K562 (cell line): ENCODE measurements around the gene SPECC1L. TPM values are rescaled to one million over a fixed set of nuclear protein-coding genes. Genes with fewer than 3 reads are reported as not detected.

Experiments
- ATAC-seq: fragments of 200-7000 bp; cut with Tn5 transposase; 3 replicates; pipeline ENCODE4 v1.9.1; 2020; ENCODE audit warnings: moderate library complexity
- BruUV-seq: library from RNA; stranded (reverse); fragments of 400-500 nt; replicated peaks from 2 replicates; lab custom pipeline; 2021; lab: Mats Ljungman, UMichigan
- CTCF ChIA-PET: fragments of 300-600 bp; formaldehyde crosslinking; extraction: SDS; loops from one replicate; lab custom pipeline; 2021; ENCODE audit warnings: low intra/inter-chr PET ratio; lab: Yijun Ruan, JAX
- POLR2A ChIA-PET: fragments of 300-600, 350-650 bp; sonication (Branson Sonifier 250); formaldehyde crosslinking; extraction: SDS; loops from one replicate; lab custom pipeline; 2021; ENCODE audit warnings: antibody characterized with exemption, inconsistent platforms; lab: Yijun Ruan, JAX
- DNase-seq, 4 experiments: peaks; one replicate each; pipeline versions ENCODE4 v3.0.0 to v3.0.0-alpha.2; 2011 to 2018; ENCODE audit warnings: low spot score in 3 of 4, mixed read lengths in 3 of 4; ENCODE audit errors: extremely low read depth in 1 of 4
- FAIRE-seq: peaks from 2 replicates; lab custom pipeline; 2011; peaks lifted over from hg19 to GRCh38; lab: Jason Lieb, UNC
- H2AFZ ChIP-seq: 2 replicates; pipeline ENCODE4 v1.6.0; 2011; ENCODE audit warnings: low read depth, low read length, control low read depth, inconsistent platforms
- H3K27ac ChIP-seq: fragments of 200-600 bp; 3 replicates; pipeline ENCODE4 v1.8.0; 2011; ENCODE audit warnings: low read depth, mild to moderate bottlenecking, control low read depth, inconsistent platforms, low read length, moderate library complexity, mixed read lengths; ENCODE audit errors: extremely low read depth
- H3K27me3 ChIP-seq, 2 experiments: fragments of 300-600 bp in 1 of 2; 2 replicates in 1 of 2; 3 replicates in 1 of 2; pipeline versions ENCODE4 v1.6.0 to v1.8.0; 2011; ENCODE audit warnings: inconsistent platforms in 2 of 2, low read length in 2 of 2, mild to moderate bottlenecking in 1 of 2, mixed read lengths in 1 of 2, moderate library complexity in 1 of 2; ENCODE audit not compliant: control insufficient read depth in 2 of 2, insufficient read depth in 2 of 2
- H3K36me3 ChIP-seq: fragments of 300-600 bp; 3 replicates; pipeline ENCODE4 v1.8.0; 2011; ENCODE audit warnings: mild to moderate bottlenecking, low read length, inconsistent platforms; ENCODE audit not compliant: control insufficient read depth, insufficient read depth
- H3K4me1 ChIP-seq, 2 experiments: fragments of 200-600 bp in 1 of 2; replicated peaks in 1 of 2; 2 replicates in 1 of 2; 3 replicates in 1 of 2; pipeline versions ENCODE4 v1.5.1 to v1.8.0; 2011; ENCODE audit warnings: inconsistent platforms in 2 of 2, low read length in 2 of 2, mild to moderate bottlenecking in 1 of 2, mixed read lengths in 1 of 2, moderate library complexity in 1 of 2; ENCODE audit not compliant: control insufficient read depth in 2 of 2, insufficient read depth in 2 of 2
- H3K4me2 ChIP-seq: 2 replicates; pipeline ENCODE4 v1.6.1; 2011; ENCODE audit warnings: low read length, control low read depth, inconsistent platforms, mixed read lengths; ENCODE audit not compliant: insufficient read depth
- H3K4me3 ChIP-seq: fragments of 200-600 bp; sonication (generic), shearing (Covaris generic); 2 replicates; pipeline ENCODE4 v1.5.1; 2016; ENCODE audit warnings: control low read depth, inconsistent platforms
- H3K79me2 ChIP-seq: fragments of 200-600 bp; 3 replicates; pipeline ENCODE4 v1.8.0; 2011; ENCODE audit warnings: low read length, inconsistent platforms; ENCODE audit not compliant: control insufficient read depth, insufficient read depth
- H3K9ac ChIP-seq, 2 experiments: 2 replicates each; pipeline versions ENCODE4 v1.6.0 to v1.6.1; 2011; ENCODE audit warnings: low read depth in 2 of 2, low read length in 2 of 2, control low read depth in 1 of 2, inconsistent platforms in 1 of 2, mild to moderate bottlenecking in 1 of 2, mixed read lengths in 1 of 2; ENCODE audit not compliant: insufficient read depth in 1 of 2
- H3K9me1 ChIP-seq: one replicate; pipeline ENCODE4 v1.6.0; 2011; ENCODE audit warnings: inconsistent platforms, mild to moderate bottlenecking, low read length, moderate library complexity; ENCODE audit not compliant: control insufficient read depth, insufficient read depth
- H3K9me3 ChIP-seq: replicated peaks from 2 replicates; pipeline ENCODE4 v1.5.1; 2011; ENCODE audit warnings: low read depth, low read length, inconsistent platforms; ENCODE audit not compliant: control insufficient read depth, insufficient read depth
- H4K20me1 ChIP-seq: replicated peaks from 2 replicates; pipeline ENCODE4 v1.6.1; 2011; ENCODE audit warnings: low read length, inconsistent platforms, mixed read lengths; ENCODE audit not compliant: control insufficient read depth, insufficient read depth
- ARID1B ChIP-seq: fragments of 450-650 bp; IDR thresholded peaks from 2 replicates; pipeline ENCODE4 v1.6.1; 2016; ENCODE audit warnings: antibody characterized with exemption, mild to moderate bottlenecking, inconsistent platforms
- CSDE1 ChIP-seq, 2 experiments: fragments of 450-650 bp; IDR thresholded peaks; 2 replicates each; pipeline ENCODE4 v1.6.1; 2016; ENCODE audit warnings: mild to moderate bottlenecking in 1 of 2
- CTCF ChIP-seq, 3 experiments: IDR thresholded peaks in 2 of 3; conservative IDR thresholded peaks in 1 of 3; 2 replicates each; pipeline ENCODE4 v1.5.1; 2011 to 2012; ENCODE audit warnings: low read length in 3 of 3, mild to moderate bottlenecking in 3 of 3, control low read depth in 2 of 3, improper control_type of control experiment in 1 of 3, inconsistent platforms in 1 of 3, low read depth in 1 of 3, mixed read lengths in 1 of 3, moderate library complexity in 1 of 3; ENCODE audit not compliant: insufficient read depth in 2 of 3
- EZH2 ChIP-seq: IDR thresholded peaks from 2 replicates; pipeline ENCODE4 v1.6.1; 2012; ENCODE audit warnings: low read depth, mild to moderate bottlenecking, inconsistent platforms, low read length, borderline replicate concordance
- FOS ChIP-seq: IDR thresholded peaks from 3 replicates; pipeline ENCODE4 v1.6.1; 2011; ENCODE audit not compliant: insufficient read length; ENCODE audit errors: extremely low read depth
- GABPA ChIP-seq: fragments of 200-800 bp; sonication (Bioruptor generic); conservative IDR thresholded peaks from 2 replicates; pipeline ENCODE4 v1.6.1; 2016; ENCODE audit warnings: low read depth, missing genetic modification characterization, missing compliant biosample characterization
- SMARCE1 ChIP-seq: fragments of 450-650 bp; IDR thresholded peaks from 2 replicates; pipeline ENCODE4 v1.7.1; 2016; ENCODE audit warnings: mild to moderate bottlenecking
- TCF3 ChIP-seq: sonication (generic); formaldehyde crosslinking; IDR thresholded peaks from 2 replicates; pipeline ENCODE4 v1.4.0; 2020; ENCODE audit warnings: mild to moderate bottlenecking, missing genetic modification reagents
- USF1 ChIP-seq: sonication (generic); formaldehyde crosslinking; IDR thresholded peaks from 2 replicates; pipeline ENCODE4 v1.9.0; 2022; ENCODE audit warnings: mild to moderate bottlenecking, missing genetic modification reagents
- ZC3H8 ChIP-seq: fragments of 450-650 bp; IDR thresholded peaks from 2 replicates; pipeline ENCODE4 v1.6.1; 2017
- ZNF197 ChIP-seq: fragments of 200-800 bp; sonication (Bioruptor generic); IDR thresholded peaks from 2 replicates; pipeline ENCODE4 v1.6.1; 2016; ENCODE audit warnings: low read depth, missing genetic modification characterization, missing compliant biosample characterization
- ZNF589 ChIP-seq: fragments of 200-800 bp; sonication (Bioruptor generic); IDR thresholded peaks from 2 replicates; pipeline ENCODE4 v1.6.1; 2016; ENCODE audit warnings: low read depth, missing genetic modification characterization, missing compliant biosample characterization
- ZNF699 ChIP-seq: fragments of 250-450 bp; sonication (Bioruptor Pico); IDR thresholded peaks from 2 replicates; pipeline ENCODE4 v1.8.0; 2021; ENCODE audit warnings: mild to moderate bottlenecking, moderate library complexity; ENCODE audit not compliant: insufficient replicate concordance
- WGBS: fragments of 100-300 bp; shearing (Covaris generic); methylation state at CpG from one replicate; pipeline ENCODE4 v1.1.6; 2016; ENCODE audit warnings: low coverage, mixed read lengths; ENCODE audit not compliant: insufficient coverage; ENCODE audit errors: missing lambda C conversion rate; 5-methylcytosine and 5-hydroxymethylcytosine counted together
- in situ Hi-C: fragments of 300-500 bp; cut with MboI; formaldehyde crosslinking; loops from 4 replicates; pipeline ENCODE4 v1.15.0; 2018; ENCODE audit warnings: inconsistent platforms, mixed read lengths
- intact Hi-C: fragments of 100-400 bp; cut with micrococcal nuclease; formaldehyde crosslinking; loops from 2 replicates; pipeline ENCODE4 v1.14.2; 2022
- polyA plus RNA-seq, 8 experiments: library from polyadenylated mRNA; depleted of rRNA in 4 of 8; stranded (reverse) in 5 of 8; unstranded in 3 of 8; fragments of >200 nt; fragmentation: Nextera tagmentation in 2 of 8; fragmentation: Illumina TruSeq in 1 of 8; extraction: Ambion mirVana in 2 of 8; extraction: Trizol in 1 of 8; gene quantifications; 2 replicates each; pipeline versions ENCODE4 v1.2.1 to v1.2.3, GENCODE V29; 2011 to 2014; ENCODE audit warnings: inconsistent platforms in 1 of 8, missing spikeins in 1 of 8
- total RNA-seq, 7 experiments: library from RNA; depleted of rRNA in 6 of 7; stranded (reverse); fragments of >200 nt in 6 of 7; fragmentation: Illumina TruSeq in 2 of 7; extraction: Trizol in 2 of 7; gene quantifications; 2 replicates each; pipeline versions ENCODE4 v1.2.1 to v1.2.3, GENCODE V29; 2011 to 2021; ENCODE audit warnings: low replicate concordance in 1 of 7
- TF ChIP-seq, protein P1 (sequence below): fragments of 200-400 bp; formaldehyde crosslinking; IDR thresholded peaks from 2 replicates; pipeline ENCODE4 v1.6.1; 2017; ENCODE audit warnings: mild to moderate bottlenecking, low read depth, low read length, moderate library complexity
- TF ChIP-seq, protein P2 (sequence below): fragments of 250-450 bp; sonication (Bioruptor Pico); IDR thresholded peaks from 2 replicates; pipeline ENCODE4 v1.5.0; 2022; ENCODE audit warnings: mild to moderate bottlenecking

Gene SPECC1L
- total and polyA plus RNA-seq, 9 of the 15 experiments (the other 6 are each of a cell fraction or from before 2014, with no cell fraction given) = 1.4 to 27.9 (median 14.5) TPM

- in situ Hi-C loops = no loop called here
- FAIRE-seq = no peak
- Histone ChIP-seq H3K4me3 (no peak overlapping the region), H3K9me1 (no peaks in the 10 kb centered on the region), H3K4me2 (no peak overlapping the region), H3K27me3 (no peaks in the 10 kb centered on the region), H3K27ac (no peak overlapping the region), H3K79me2 (no peaks in the 10 kb centered on the region), H3K36me3 (no peaks in the 10 kb centered on the region), H3K4me1 (no peaks in the 10 kb centered on the region), H4K20me1 (no peaks in the 10 kb centered on the region), H3K9ac (no peak overlapping the region), H2AFZ (no peak overlapping the region), H3K9me3 (no peaks in the 10 kb centered on the region)
- ChIA-PET CTCF (no interaction called here), POLR2A (no interaction called here)
- no TSS peak for BruUV-seq
- 48% methylated on average over 4 of the region's 4 CpGs for WGBS
- intact Hi-C loops = no loop called here
- TF ChIP-seq USF1 (CRISPR knock-in tag) = no peak
- no peak for TF ChIP-seq EZH2
- no peak for TF ChIP-seq ZNF197
- TF ChIP-seq ZNF699 (CRISPR knock-in tag) = no peak
- TF ChIP-seq GABPA (tag) = no peak
- no peak for TF ChIP-seq CTCF (IDR thresholded peaks at IDR 0.05 in 2 of 3, conservative IDR thresholded peaks at IDR 0.05 in 1 of 3; ENCODE audit: insufficient read depth in 2 of 3, low read depth in 1 of 3, low read length in 3 of 3)
- TF ChIP-seq, protein P1, sequence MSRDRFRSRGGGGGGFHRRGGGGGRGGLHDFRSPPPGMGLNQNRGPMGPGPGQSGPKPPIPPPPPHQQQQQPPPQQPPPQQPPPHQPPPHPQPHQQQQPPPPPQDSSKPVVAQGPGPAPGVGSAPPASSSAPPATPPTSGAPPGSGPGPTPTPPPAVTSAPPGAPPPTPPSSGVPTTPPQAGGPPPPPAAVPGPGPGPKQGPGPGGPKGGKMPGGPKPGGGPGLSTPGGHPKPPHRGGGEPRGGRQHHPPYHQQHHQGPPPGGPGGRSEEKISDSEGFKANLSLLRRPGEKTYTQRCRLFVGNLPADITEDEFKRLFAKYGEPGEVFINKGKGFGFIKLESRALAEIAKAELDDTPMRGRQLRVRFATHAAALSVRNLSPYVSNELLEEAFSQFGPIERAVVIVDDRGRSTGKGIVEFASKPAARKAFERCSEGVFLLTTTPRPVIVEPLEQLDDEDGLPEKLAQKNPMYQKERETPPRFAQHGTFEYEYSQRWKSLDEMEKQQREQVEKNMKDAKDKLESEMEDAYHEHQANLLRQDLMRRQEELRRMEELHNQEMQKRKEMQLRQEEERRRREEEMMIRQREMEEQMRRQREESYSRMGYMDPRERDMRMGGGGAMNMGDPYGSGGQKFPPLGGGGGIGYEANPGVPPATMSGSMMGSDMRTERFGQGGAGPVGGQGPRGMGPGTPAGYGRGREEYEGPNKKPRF = no peak
- no peak for TF ChIP-seq TCF3 (CRISPR knock-in tag)
- TF ChIP-seq ARID1B = no peak
- TF ChIP-seq CSDE1 (IDR thresholded peaks at IDR 0.05) = no peak
- no peak for TF ChIP-seq FOS
- no peak for TF ChIP-seq SMARCE1
- TF ChIP-seq, protein P2, sequence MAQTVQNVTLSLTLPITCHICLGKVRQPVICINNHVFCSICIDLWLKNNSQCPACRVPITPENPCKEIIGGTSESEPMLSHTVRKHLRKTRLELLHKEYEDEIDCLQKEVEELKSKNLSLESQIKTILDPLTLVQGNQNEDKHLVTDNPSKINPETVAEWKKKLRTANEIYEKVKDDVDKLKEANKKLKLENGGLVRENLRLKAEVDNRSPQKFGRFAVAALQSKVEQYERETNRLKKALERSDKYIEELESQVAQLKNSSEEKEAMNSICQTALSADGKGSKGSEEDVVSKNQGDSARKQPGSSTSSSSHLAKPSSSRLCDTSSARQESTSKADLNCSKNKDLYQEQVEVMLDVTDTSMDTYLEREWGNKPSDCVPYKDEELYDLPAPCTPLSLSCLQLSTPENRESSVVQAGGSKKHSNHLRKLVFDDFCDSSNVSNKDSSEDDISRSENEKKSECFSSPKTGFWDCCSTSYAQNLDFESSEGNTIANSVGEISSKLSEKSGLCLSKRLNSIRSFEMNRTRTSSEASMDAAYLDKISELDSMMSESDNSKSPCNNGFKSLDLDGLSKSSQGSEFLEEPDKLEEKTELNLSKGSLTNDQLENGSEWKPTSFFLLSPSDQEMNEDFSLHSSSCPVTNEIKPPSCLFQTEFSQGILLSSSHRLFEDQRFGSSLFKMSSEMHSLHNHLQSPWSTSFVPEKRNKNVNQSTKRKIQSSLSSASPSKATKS (CRISPR knock-in tag) = no peak
- TF ChIP-seq ZNF589 (CRISPR knock-in tag) = no peak
- no peak for TF ChIP-seq ZC3H8
- no peak for DNase-seq
- ATAC-seq = no peak
Observed at GRCh38 chr22:24236656-24237055, 34.0 kb upstream of the SPECC1L start.
